ENCODE measurements around the gene PRMT7. TPM values are rescaled to one million over a fixed set of nuclear protein-coding genes. Genes with fewer than 3 reads are reported as not detected.

Gene PRMT7
- total RNA-seq, 2 experiments from 2014 or later: 76.9 TPM

GRCh38 chr16:68370581-68371275 is 59.9 kb downstream of the PRMT7 start:
- Mint-ChIP-seq H3K4me3 (peak overlapping the region; percentile 58), H3K27me3 (peaks cover 36% of the 10 kb centered on the region), H3K36me3 (ENCODE audit: low read depth) (no peaks in the 10 kb centered on the region), H3K27ac (peak overlapping the region; percentile 69), H3K4me1 (peaks cover 38% of the 10 kb centered on the region), H3K9me3 (no peaks in the 10 kb centered on the region)
- POLR2A ChIA-PET: interaction anchor here (1.1 kb wide), 1 partner anchor 140 kb away, joined by 5 read pairs; no protein-coding TSS in a partner anchor
- peak; percentile 55 for DNase-seq
- CTCF ChIA-PET: interaction anchor here (0.8 to 4.9 kb wide), 9 partner anchors 11 to 150 kb away, joined by 3 to 32 read pairs (median 3); no protein-coding TSS in a partner anchor

GRCh38 chr16:68371276-68371651 is 60.4 kb downstream of the PRMT7 start:
- CTCF ChIA-PET: interaction anchor here (0.8 to 4.9 kb wide), 8 partner anchors 15 to 150 kb away, joined by 3 to 32 read pairs (median 3); no protein-coding TSS in a partner anchor
- POLR2A ChIA-PET: interaction anchor here (1.1 kb wide), 1 partner anchor 139 kb away, joined by 5 read pairs; no protein-coding TSS in a partner anchor
- peaks cover 36% of the 10 kb centered on the region for H3K4me1 Mint-ChIP-seq
- no peak for DNase-seq
- no peak overlapping the region for H3K27ac Mint-ChIP-seq
- H3K36me3 Mint-ChIP-seq (ENCODE audit: low read depth): no peaks in the 10 kb centered on the region
- H3K4me3 Mint-ChIP-seq: no peak overlapping the region
- H3K27me3 Mint-ChIP-seq: peaks cover 38% of the 10 kb centered on the region
- H3K9me3 Mint-ChIP-seq: no peaks in the 10 kb centered on the region

GRCh38 chr16:68371706-68372380 is 61.0 kb downstream of the PRMT7 start:
- DNase-seq: no peak

GRCh38 chr16:68372381-68372720 is 61.5 kb downstream of the PRMT7 start:
- Mint-ChIP-seq H3K27me3 (peaks cover 39% of the 10 kb centered on the region), H3K4me3 (no peak overlapping the region), H3K27ac (peak overlapping the region; percentile 26), H3K9me3 (no peaks in the 10 kb centered on the region), H3K36me3 (ENCODE audit: low read depth) (no peaks in the 10 kb centered on the region), H3K4me1 (peaks cover 33% of the 10 kb centered on the region)
- CTCF ChIA-PET: interaction anchor here (1.6 kb wide), 2 partner anchors 9 to 11 kb away, joined by 4 to 5 read pairs; no protein-coding TSS in a partner anchor
- no peak for DNase-seq
- POLR2A ChIA-PET: no interaction called here

More at GRCh38 chr16:68371706-68372380, 61.0 kb downstream of the PRMT7 start:
- H3K27ac Mint-ChIP-seq: peak overlapping the region; percentile 76
- ChIA-PET CTCF (interaction anchor here (0.8 to 4.9 kb wide), 6 partner anchors 11 to 46 kb away, joined by 3 to 32 read pairs (median 4); no protein-coding TSS in a partner anchor), POLR2A (interaction anchor here (1.1 kb wide), 1 partner anchor 139 kb away, joined by 5 read pairs; no protein-coding TSS in a partner anchor)
- H3K4me3 Mint-ChIP-seq: no peak overlapping the region
- peaks cover 39% of the 10 kb centered on the region for H3K27me3 Mint-ChIP-seq
- no peaks in the 10 kb centered on the region for H3K9me3 Mint-ChIP-seq
- H3K4me1 Mint-ChIP-seq: peaks cover 35% of the 10 kb centered on the region
- no peaks in the 10 kb centered on the region for H3K36me3 Mint-ChIP-seq (ENCODE audit: low read depth)

GRCh38 chr16:68372806-68373205 is 62.0 kb downstream of the PRMT7 start:
- Mint-ChIP-seq H3K4me3 (no peak overlapping the region), H3K4me1 (peaks cover 32% of the 10 kb centered on the region), H3K36me3 (ENCODE audit: low read depth) (no peaks in the 10 kb centered on the region), H3K27me3 (peaks cover 39% of the 10 kb centered on the region), H3K9me3 (no peaks in the 10 kb centered on the region), H3K27ac (no peak overlapping the region)
- ChIA-PET POLR2A (no interaction called here), CTCF (interaction anchor here (0.6 to 1.6 kb wide), 5 partner anchors 8 to 137 kb away, joined by 3 to 5 read pairs (median 4); no protein-coding TSS in a partner anchor)
- DNase-seq: no peak

GRCh38 chr16:68373528-68374245 is 62.9 kb downstream of the PRMT7 start:
- POLR2A ChIA-PET: no interaction called here
- peak overlapping the region; percentile 22 for H3K27ac Mint-ChIP-seq

GRCh38 chr16:68374246-68374805 is 63.5 kb downstream of the PRMT7 start:
- Mint-ChIP-seq H3K9me3 (no peaks in the 10 kb centered on the region), H3K4me3 (no peak overlapping the region), H3K27ac (no peak overlapping the region), H3K4me1 (peaks cover 27% of the 10 kb centered on the region), H3K36me3 (ENCODE audit: low read depth) (no peaks in the 10 kb centered on the region), H3K27me3 (peaks cover 44% of the 10 kb centered on the region)
- no peak for DNase-seq
- CTCF ChIA-PET: interaction anchor here (1.0 to 1.4 kb wide), 2 partner anchors 29 to 113 kb away, joined by 3 read pairs; no protein-coding TSS in a partner anchor
- POLR2A ChIA-PET: no interaction called here

More at GRCh38 chr16:68373528-68374245, 62.9 kb downstream of the PRMT7 start:
- Mint-ChIP-seq H3K9me3 (no peaks in the 10 kb centered on the region), H3K27me3 (peaks cover 38% of the 10 kb centered on the region), H3K36me3 (ENCODE audit: low read depth) (no peaks in the 10 kb centered on the region), H3K4me1 (peaks cover 27% of the 10 kb centered on the region), H3K4me3 (no peak overlapping the region)
- CTCF ChIA-PET: interaction anchor here (0.9 to 1.6 kb wide), 5 partner anchors 8 to 136 kb away, joined by 3 to 5 read pairs (median 3); no protein-coding TSS in a partner anchor
- no peak for DNase-seq

- ChIA-PET CTCF (interaction anchor here (1.3 to 1.4 kb wide), 2 partner anchors 13 to 30 kb away, joined by 3 read pairs; no protein-coding TSS in a partner anchor), POLR2A (no interaction called here)
- Mint-ChIP-seq H3K27me3 (peaks cover 45% of the 10 kb centered on the region), H3K4me1 (peaks cover 26% of the 10 kb centered on the region), H3K9me3 (no peaks in the 10 kb centered on the region), H3K36me3 (ENCODE audit: low read depth) (no peaks in the 10 kb centered on the region), H3K27ac (peak overlapping the region; percentile 4), H3K4me3 (no peak overlapping the region)
- no peak for DNase-seq
Measured at GRCh38 chr16:68374961-68375660, 64.3 kb downstream of the PRMT7 start.

GRCh38 chr16:68375801-68376536 is 65.2 kb downstream of the PRMT7 start:
- no peaks in the 10 kb centered on the region for H3K36me3 Mint-ChIP-seq (ENCODE audit: low read depth)
- no peaks in the 10 kb centered on the region for H3K9me3 Mint-ChIP-seq
- H3K27me3 Mint-ChIP-seq: peaks cover 45% of the 10 kb centered on the region
- no peak overlapping the region for H3K27ac Mint-ChIP-seq
- peaks cover 18% of the 10 kb centered on the region for H3K4me1 Mint-ChIP-seq
- no peak overlapping the region for H3K4me3 Mint-ChIP-seq
- ChIA-PET CTCF (interaction anchor here (1.2 to 1.3 kb wide), 3 partner anchors 9 to 19 kb away, joined by 3 read pairs; no protein-coding TSS in a partner anchor), POLR2A (no interaction called here)
- DNase-seq: no peak

- Mint-ChIP-seq H3K4me3 (no peak overlapping the region), H3K9me3 (no peaks in the 10 kb centered on the region), H3K36me3 (ENCODE audit: low read depth) (no peaks in the 10 kb centered on the region), H3K27ac (no peak overlapping the region), H3K4me1 (peaks cover 17% of the 10 kb centered on the region), H3K27me3 (peaks cover 45% of the 10 kb centered on the region)
- CTCF ChIA-PET: interaction anchor here (0.6 to 1.3 kb wide), 5 partner anchors 8 to 180 kb away, joined by 3 read pairs; no protein-coding TSS in a partner anchor
- DNase-seq: no peak
- POLR2A ChIA-PET: no interaction called here
Measured at GRCh38 chr16:68376590-68376989, 65.8 kb downstream of the PRMT7 start.

GRCh38 chr16:68377221-68377620 is 66.4 kb downstream of the PRMT7 start:
- H3K4me3 Mint-ChIP-seq: no peak overlapping the region
- DNase-seq: no peak
- peaks cover 17% of the 10 kb centered on the region for H3K4me1 Mint-ChIP-seq
- no peaks in the 10 kb centered on the region for H3K36me3 Mint-ChIP-seq (ENCODE audit: low read depth)
- no peaks in the 10 kb centered on the region for H3K9me3 Mint-ChIP-seq
- ChIA-PET CTCF (interaction anchor here (0.6 to 3.0 kb wide), 4 partner anchors 9 to 179 kb away, joined by 3 to 9 read pairs (median 3); no protein-coding TSS in a partner anchor), POLR2A (no interaction called here)
- H3K27ac Mint-ChIP-seq: no peak overlapping the region
- peaks cover 46% of the 10 kb centered on the region for H3K27me3 Mint-ChIP-seq
